B cell (primary cell): ENCODE results near the gene HDHD5. TPM values are rescaled to one million over a fixed set of nuclear protein-coding genes. Genes with fewer than 3 reads are reported as not detected.
A peak's percentile ranks its signal among the peaks of the same experiment; 100 is the strongest.

ENCODE experiments used
- ATAC-seq: fragments of 200-7000 bp; cut with Tn5 transposase; one replicate; pipeline ENCODE4 v1.10.0; 2021; ENCODE audit warnings: low read depth, mild to moderate bottlenecking, moderate number of reproducible peaks, moderate library complexity
- CTCF ChIA-PET: fragments of 350-600 bp; sonication (Branson Sonifier 250); formaldehyde crosslinking; loops from one replicate; lab custom pipeline; 2021; ENCODE audit warnings: antibody characterized with exemption, inconsistent platforms; lab: Charles Lee
- POLR2A ChIA-PET: fragments of 350-600 bp; sonication (Branson Sonifier 250); formaldehyde crosslinking; loops from one replicate; lab custom pipeline; 2021; ENCODE audit warnings: antibody characterized with exemption; lab: Charles Lee
- DNase-seq: peaks from one replicate; pipeline ENCODE4 v3.0.0; 2013
- H2AFZ ChIP-seq: 2 replicates; pipeline ENCODE4 v1.6.1; 2012; ENCODE audit warnings: mild to moderate bottlenecking, low read depth, low read length; ENCODE audit not compliant: insufficient read depth, poor library complexity, severe bottlenecking
- H3K27ac ChIP-seq, 2 donors: 1 replicate in 1 of 2; 2 replicates in 1 of 2; pipeline ENCODE4 v1.5.1; 2012 to 2013; ENCODE audit warnings: low read length in 2 of 2, mild to moderate bottlenecking in 2 of 2, moderate library complexity in 1 of 2
- H3K27me3 ChIP-seq, 4 experiments: fragments of 200-600 bp in 1 of 4; sonication (generic) in 1 of 4; replicated peaks in 1 of 4; 1 replicate in 2 of 4; 2 replicates in 2 of 4; pipeline versions ENCODE4 v1.6.1 to v1.7.0; 2013 to 2016; ENCODE audit warnings: low read length in 3 of 4, mild to moderate bottlenecking in 2 of 4, mixed read lengths in 1 of 4, moderate library complexity in 1 of 4; ENCODE audit not compliant: insufficient read depth in 4 of 4, control insufficient read depth in 3 of 4; ENCODE audit errors: control extremely low read depth in 1 of 4
- H3K36me3 ChIP-seq, 2 experiments: replicated peaks in 1 of 2; 1 replicate in 1 of 2; 2 replicates in 1 of 2; pipeline versions ENCODE4 v1.6.1 to v1.7.1; 2013; ENCODE audit warnings: low read length in 1 of 2; ENCODE audit not compliant: insufficient read depth in 2 of 2, control insufficient read depth in 1 of 2; ENCODE audit errors: control extremely low read depth in 1 of 2, extremely low read depth in 1 of 2
- H3K4me1 ChIP-seq, 2 donors: fragments of 200-600 bp in 1 of 2; sonication (generic) in 1 of 2; 1 replicate in 1 of 2; 2 replicates in 1 of 2; pipeline versions ENCODE4 v1.5.1 to v1.6.1; 2013 to 2017; ENCODE audit warnings: low read length in 2 of 2; ENCODE audit not compliant: control insufficient read depth in 2 of 2, insufficient read depth in 2 of 2
- H3K4me2 ChIP-seq: replicated peaks from 2 replicates; pipeline ENCODE3; 2012; ENCODE audit warnings: mild to moderate bottlenecking, low read depth, low read length; ENCODE audit not compliant: poor library complexity, severe bottlenecking
- H3K4me3 ChIP-seq, 5 experiments: fragments of 200-600 bp in 1 of 5; sonication (generic) in 1 of 5; 1 replicate in 3 of 5; 2 replicates in 2 of 5; pipeline versions ENCODE4 v1.5.1 to v1.7.0; 2011 to 2016; ENCODE audit warnings: low read length in 4 of 5, mild to moderate bottlenecking in 4 of 5, low read depth in 2 of 5, control low read depth in 1 of 5, moderate library complexity in 1 of 5; ENCODE audit not compliant: insufficient read depth in 1 of 5; ENCODE audit errors: control extremely low read depth in 1 of 5, extremely low read depth in 1 of 5
- H3K79me2 ChIP-seq: fragments of 200-600 bp; sonication (generic); one replicate; pipeline ENCODE4 v1.6.0; 2016; ENCODE audit warnings: low read length; ENCODE audit not compliant: control insufficient read depth, insufficient read depth
- H3K9ac ChIP-seq: fragments of 200-600 bp; sonication (generic); 2 replicates; pipeline ENCODE4 v1.6.1; 2017; ENCODE audit warnings: mild to moderate bottlenecking, low read length, moderate library complexity
- H3K9me3 ChIP-seq, 3 donors: one replicate each; pipeline versions ENCODE4 v1.6.1 to v1.7.1; 2013; ENCODE audit warnings: low read length in 2 of 3; ENCODE audit not compliant: control insufficient read depth in 2 of 3, insufficient read depth in 1 of 3; ENCODE audit errors: control extremely low read depth in 1 of 3
- H4K20me1 ChIP-seq: 2 replicates; pipeline ENCODE4 v1.6.0; 2012; ENCODE audit warnings: mild to moderate bottlenecking, low read length; ENCODE audit not compliant: insufficient read depth, control insufficient read depth, poor library complexity, severe bottlenecking
- H3K27ac Mint-ChIP-seq: one replicate; pipeline ENCODE4 v1.8.0; 2021; ENCODE audit warnings: mixed read lengths
- H3K27me3 Mint-ChIP-seq: one replicate; pipeline ENCODE4 v1.8.0; 2021; ENCODE audit warnings: mixed read lengths
- H3K4me1 Mint-ChIP-seq: one replicate; pipeline ENCODE4 v1.8.0; 2021; ENCODE audit warnings: mixed read lengths
- H3K4me3 Mint-ChIP-seq: one replicate; pipeline ENCODE4 v1.8.0; 2021; ENCODE audit warnings: mixed read lengths
- H3K9me3 Mint-ChIP-seq: one replicate; pipeline ENCODE4 v1.8.0; 2022; ENCODE audit warnings: mixed read lengths; ENCODE audit not compliant: insufficient read depth
- CTCF ChIP-seq: fragments of 200-600 bp; IDR thresholded peaks from one replicate; pipeline ENCODE4 v1.8.0; 2022; ENCODE audit warnings: antibody characterized with exemption, mild to moderate bottlenecking
- EZH2 ChIP-seq: IDR thresholded peaks from 2 replicates; pipeline ENCODE4 v1.6.1; 2012; ENCODE audit warnings: borderline replicate concordance, low read depth, mild to moderate bottlenecking, moderate library complexity, low read length; ENCODE audit not compliant: insufficient read depth, poor library complexity, severe bottlenecking
- WGBS: methylation state at CpG from one replicate; pipeline ENCODE4 v1.1.5; 2013; ENCODE audit warnings: missing lambda C conversion rate; ENCODE audit not compliant: insufficient coverage; 5-methylcytosine and 5-hydroxymethylcytosine counted together
- intact Hi-C: fragments of 100-400 bp; cut with micrococcal nuclease; formaldehyde crosslinking; loops from one replicate; pipeline ENCODE4 v1.10.0; 2022
- polyA plus RNA-seq: library from polyadenylated mRNA; depleted of rRNA; stranded (reverse); fragments of >200 nt; gene quantifications from 2 replicates; pipeline ENCODE4 v1.2.3, GENCODE V29; 2012
- total RNA-seq, 2 donors: library from RNA; stranded (reverse); fragments of 120-200 nt in 1 of 2; gene quantifications; 1 replicate in 1 of 2; 2 replicates in 1 of 2; pipeline versions ENCODE4 v1.2.3 to v1.2.4, GENCODE V29; 2013 to 2022

HDHD5 gene
- total and polyA plus RNA-seq, 2 donors (not counting 1 experiment from before 2014, with no cell fraction given) = 17.7 to 37.7 TPM

GRCh38 chr22:17120281-17120680 lies 38.8 kb downstream of the HDHD5 start:
- H3K4me1 ChIP-seq = peaks cover 34 to 40% of the 10 kb centered on the region in 2 donors
- CTCF ChIA-PET = no interaction called here
- no peak overlapping the region for H3K27ac ChIP-seq
- H2AFZ ChIP-seq = no peak overlapping the region
- POLR2A ChIA-PET = no interaction called here
- no peaks in the 10 kb centered on the region for H3K9me3 Mint-ChIP-seq
- H3K27me3 Mint-ChIP-seq = peaks cover 26% of the 10 kb centered on the region
- H3K9me3 ChIP-seq = peaks cover 0 to 14% (median 0%) of the 10 kb centered on the region in 3 donors
- H3K27me3 ChIP-seq = peaks cover 0 to 38% (median 13%) of the 10 kb centered on the region in 4 experiments
- peak overlapping the region; percentile 2 for H3K4me3 Mint-ChIP-seq
- H4K20me1 ChIP-seq = no peaks in the 10 kb centered on the region
- WGBS = 5% methylated on average over 45 of the region's 45 CpGs
- H3K4me3 ChIP-seq = no peak overlapping the region
- peak overlapping the region; percentile 84 for H3K4me2 ChIP-seq
- TF ChIP-seq CTCF (no peak), EZH2 (no peak)
- no peak overlapping the region for H3K27ac Mint-ChIP-seq
- H3K36me3 ChIP-seq = no peaks in the 10 kb centered on the region
- H3K79me2 ChIP-seq = no peaks in the 10 kb centered on the region
- intact Hi-C loops = no loop called here
- peak; percentile 75 for ATAC-seq
- peaks cover 41% of the 10 kb centered on the region for H3K4me1 Mint-ChIP-seq
- H3K9ac ChIP-seq = no peak overlapping the region
- peak; percentile 64 for DNase-seq

GRCh38 chr22:17119481-17120202 lies 39.4 kb downstream of the HDHD5 start:
- Histone ChIP-seq H3K79me2 (no peaks in the 10 kb centered on the region), H3K36me3 (no peaks in the 10 kb centered on the region), H3K27me3 (peaks cover 0 to 38% (median 13%) of the 10 kb centered on the region in 4 experiments), H3K4me1 (peaks cover 34 to 40% of the 10 kb centered on the region in 2 donors), H3K9me3 (peaks cover 0 to 14% (median 0%) of the 10 kb centered on the region in 3 donors), H3K4me2 (peak overlapping the region; percentile 84), H3K27ac (no peak overlapping the region), H4K20me1 (no peaks in the 10 kb centered on the region), H2AFZ (no peak overlapping the region), H3K4me3 (no peak overlapping the region), H3K9ac (no peak overlapping the region)
- no peaks in the 10 kb centered on the region for H3K9me3 Mint-ChIP-seq
- TF ChIP-seq EZH2 (no peak), CTCF (no peak)
- H3K27me3 Mint-ChIP-seq = peaks cover 26% of the 10 kb centered on the region
- ChIA-PET CTCF (no interaction called here), POLR2A (no interaction called here)
- ATAC-seq = no peak
- intact Hi-C loops = no loop called here
- no peak for DNase-seq
- peaks cover 41% of the 10 kb centered on the region for H3K4me1 Mint-ChIP-seq
- H3K4me3 Mint-ChIP-seq = peak overlapping the region; percentile 50
- no peak overlapping the region for H3K27ac Mint-ChIP-seq
- WGBS = 54% methylated on average over 63 of the region's 63 CpGs
